ENCODE data around the gene SERF2. TPM values are rescaled to one million over a fixed set of nuclear protein-coding genes. Genes with fewer than 3 reads are reported as not detected.
"Not testable (repeated sequence)": the region's sequence is repeated elsewhere in the genome, so short reads cannot be mapped to it uniquely, and the experiment has no call there.

Gene SERF2
- total and polyA plus RNA-seq, 2 of the 8 experiments (the other 6 are each of a cell fraction or from before 2014, with no cell fraction given) = 655 to 999 TPM

DNA sequence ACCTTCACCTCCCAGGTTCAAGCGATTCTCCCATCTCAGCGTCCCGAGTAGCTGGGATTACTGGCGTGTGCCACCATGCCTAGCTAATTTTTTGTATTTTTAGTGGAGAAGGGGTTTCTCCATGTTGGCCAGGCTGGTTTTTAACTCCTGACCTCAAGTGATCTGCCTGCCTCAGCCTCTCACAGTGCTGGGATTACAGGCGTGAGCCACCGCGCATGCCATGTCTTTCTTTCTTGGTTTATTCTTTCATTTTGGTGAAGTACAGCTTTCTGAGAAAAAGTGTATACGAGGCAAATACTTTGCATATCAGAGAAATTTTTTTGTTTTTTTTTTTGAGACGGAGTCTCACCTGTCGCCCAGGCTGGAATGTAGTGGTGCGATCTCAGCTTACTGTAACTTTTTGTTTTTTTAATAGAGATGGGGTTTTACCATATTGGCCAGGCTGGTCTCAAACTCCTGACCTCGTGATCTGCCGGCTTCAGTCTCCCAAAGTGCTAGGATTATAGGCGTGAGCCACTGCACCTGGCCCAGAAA lies 39.5 kb downstream of the SERF2 start:
- H2BK15ac ChIP-seq (ENCODE audit: low read length); H2AK5ac ChIP-seq (ENCODE audit: low read depth, low read length); H3K4me1 ChIP-seq (replicated peaks in 1 of 4; ENCODE audit: control insufficient read depth in 3 of 4, insufficient read depth in 4 of 4, low read length in 3 of 4); H3K79me1 ChIP-seq (ENCODE audit: low read depth, low read length); H3K27me3 ChIP-seq (replicated peaks in 1 of 4; ENCODE audit: control insufficient read depth in 3 of 4, extremely low read depth in 1 of 4, insufficient read depth in 3 of 4, low read length in 3 of 4); H2AFZ ChIP-seq (ENCODE audit: low read length); H2BK120ac ChIP-seq (replicated peaks; ENCODE audit: low read depth, low read length); H3K27ac ChIP-seq (ENCODE audit: low read depth, low read length); H4K91ac ChIP-seq (replicated peaks; ENCODE audit: insufficient read length, low read length); H3K23me2 ChIP-seq (ENCODE audit: low read depth, low read length); H2BK20ac ChIP-seq (ENCODE audit: low read length); H3K23ac ChIP-seq (ENCODE audit: insufficient read length); H2BK12ac ChIP-seq (ENCODE audit: low read depth, low read length); H4K20me1 ChIP-seq (replicated peaks in 1 of 2; ENCODE audit: control insufficient read depth in 1 of 2, insufficient read depth in 2 of 2, low read length in 2 of 2); H3K4ac ChIP-seq (replicated peaks; ENCODE audit: insufficient read length, low read depth, low read length); H4K8ac ChIP-seq (ENCODE audit: extremely low read depth, insufficient read depth, low read length); H3K4me2 ChIP-seq (ENCODE audit: insufficient read depth in 1 of 2, low read depth in 2 of 2, low read length in 2 of 2); FAIRE-seq; H4K5ac ChIP-seq (ENCODE audit: insufficient read length, low read depth, low read length); DNase-seq (ENCODE audit: low read depth in 1 of 2, low spot score in 2 of 2); H2BK5ac ChIP-seq (ENCODE audit: low read depth, low read length); H3K9me3 ChIP-seq (ENCODE audit: insufficient read depth in 2 of 2, low read depth in 1 of 2, low read length in 1 of 2); H3K79me2 ChIP-seq (ENCODE audit: control insufficient read depth in 1 of 2, insufficient read depth in 2 of 2, low read length in 2 of 2); H3K18ac ChIP-seq (ENCODE audit: extremely low read depth, low read length); H3K14ac ChIP-seq (ENCODE audit: insufficient read length); H3K56ac ChIP-seq (replicated peaks; ENCODE audit: insufficient read length, low read depth, low read length); H3K9ac ChIP-seq (replicated peaks in 1 of 4; ENCODE audit: extremely low read depth in 1 of 4, low read depth in 3 of 4, low read length in 3 of 4); H3K4me3 ChIP-seq (ENCODE audit: extremely low read depth in 1 of 4, insufficient read depth in 2 of 4, low read depth in 3 of 4, low read length in 4 of 4): not testable (repeated sequence)
- 91% methylated on average over 13 of the region's 14 CpGs; no CpG with 5 or more reads in 1 of the 2 experiments for WGBS, 2 experiments (ENCODE audit: extremely low coverage in 1 of 2, insufficient coverage in 1 of 2, insufficient read length in 1 of 2, insufficient replicate concordance in 2 of 2, low coverage in 1 of 2, low lambda C conversion rate in 2 of 2, missing lambda C conversion rate in 1 of 2)
- CTCF ChIA-PET (ENCODE audit: partially characterized antibody) = interaction anchor here (1.2 kb wide), 1 partner anchor 317 kb away, joined by 3 read pairs; no protein-coding TSS in a partner anchor
- POLR2A ChIA-PET (ENCODE audit: partially characterized antibody) = interaction anchor here (0.9 to 1.3 kb wide), 4 partner anchors 10 to 55 kb away, joined by 3 to 4 read pairs (median 3); no protein-coding TSS in a partner anchor
- H3K36me3 ChIP-seq (ENCODE audit: control insufficient read depth in 2 of 4, insufficient read depth in 4 of 4, low read length in 3 of 4) = peaks cover 0 to 11% (median 2%) of the 10 kb centered on the region in 4 experiments; a peak in 4 of 8 replicates

DNA sequence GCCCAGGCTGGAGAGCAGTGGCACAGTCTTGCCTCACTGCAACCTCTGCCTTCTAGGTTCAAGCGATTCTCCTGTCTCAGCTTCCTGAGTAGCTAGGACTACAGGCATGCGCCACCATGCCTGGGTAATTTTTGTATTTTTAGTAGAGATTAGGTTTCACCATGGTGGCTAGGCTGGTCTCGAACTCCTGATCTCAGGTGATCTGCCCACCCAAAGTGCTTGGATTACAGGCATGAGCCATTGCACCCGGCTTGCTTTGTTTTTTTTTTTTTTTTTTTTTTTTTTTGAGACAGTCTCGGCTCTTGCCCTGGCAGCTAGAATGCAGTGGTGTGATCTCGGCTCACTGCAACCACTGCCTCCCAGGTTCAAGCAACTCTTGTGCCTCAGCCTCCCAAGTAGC lies 40.4 kb downstream of the SERF2 start:
- H3K4me2 ChIP-seq (ENCODE audit: insufficient read depth in 1 of 2, low read depth in 2 of 2, low read length in 2 of 2); H4K8ac ChIP-seq (ENCODE audit: extremely low read depth, insufficient read depth, low read length); H4K91ac ChIP-seq (replicated peaks; ENCODE audit: insufficient read length, low read length); H2BK120ac ChIP-seq (replicated peaks; ENCODE audit: low read depth, low read length); H2AK5ac ChIP-seq (ENCODE audit: low read depth, low read length); CTCF ChIA-PET (ENCODE audit: partially characterized antibody); H2AFZ ChIP-seq (ENCODE audit: low read length); H2BK12ac ChIP-seq (ENCODE audit: low read depth, low read length); H3K23me2 ChIP-seq (ENCODE audit: low read depth, low read length); H3K56ac ChIP-seq (replicated peaks; ENCODE audit: insufficient read length, low read depth, low read length); H3K4me3 ChIP-seq (ENCODE audit: extremely low read depth in 1 of 4, insufficient read depth in 2 of 4, low read depth in 3 of 4, low read length in 4 of 4); H4K20me1 ChIP-seq (replicated peaks in 1 of 2; ENCODE audit: control insufficient read depth in 1 of 2, insufficient read depth in 2 of 2, low read length in 2 of 2); H2BK5ac ChIP-seq (ENCODE audit: low read depth, low read length); H3K18ac ChIP-seq (ENCODE audit: extremely low read depth, low read length); H3K4ac ChIP-seq (replicated peaks; ENCODE audit: insufficient read length, low read depth, low read length); H4K5ac ChIP-seq (ENCODE audit: insufficient read length, low read depth, low read length); H3K27ac ChIP-seq (ENCODE audit: low read depth, low read length); H3K9me3 ChIP-seq (ENCODE audit: insufficient read depth in 2 of 2, low read depth in 1 of 2, low read length in 1 of 2); DNase-seq (ENCODE audit: low read depth in 1 of 2, low spot score in 2 of 2); FAIRE-seq; H3K9ac ChIP-seq (replicated peaks in 1 of 4; ENCODE audit: extremely low read depth in 1 of 4, low read depth in 3 of 4, low read length in 3 of 4); H2BK15ac ChIP-seq (ENCODE audit: low read length); H3K79me1 ChIP-seq (ENCODE audit: low read depth, low read length); H3K27me3 ChIP-seq (replicated peaks in 1 of 4; ENCODE audit: control insufficient read depth in 3 of 4, extremely low read depth in 1 of 4, insufficient read depth in 3 of 4, low read length in 3 of 4); H3K4me1 ChIP-seq (replicated peaks in 1 of 4; ENCODE audit: control insufficient read depth in 3 of 4, insufficient read depth in 4 of 4, low read length in 3 of 4); H2BK20ac ChIP-seq (ENCODE audit: low read length); H3K23ac ChIP-seq (ENCODE audit: insufficient read length); H3K79me2 ChIP-seq (ENCODE audit: control insufficient read depth in 1 of 2, insufficient read depth in 2 of 2, low read length in 2 of 2); H3K14ac ChIP-seq (ENCODE audit: insufficient read length): not testable (repeated sequence)
- H3K36me3 ChIP-seq (ENCODE audit: control insufficient read depth in 2 of 4, insufficient read depth in 4 of 4, low read length in 3 of 4) = peaks cover 0 to 17% (median 2%) of the 10 kb centered on the region in 4 experiments; a peak in 4 of 8 replicates
- POLR2A ChIA-PET (ENCODE audit: partially characterized antibody) = interaction anchor here (1.3 kb wide), 1 partner anchor 9 kb away, joined by 3 read pairs; no protein-coding TSS in a partner anchor
- WGBS, 2 experiments (ENCODE audit: extremely low coverage in 1 of 2, insufficient coverage in 1 of 2, insufficient read length in 1 of 2, insufficient replicate concordance in 2 of 2, low coverage in 1 of 2, low lambda C conversion rate in 2 of 2, missing lambda C conversion rate in 1 of 2) = 89% methylated on average over 5 of the region's 6 CpGs; no CpG with 5 or more reads in 1 of the 2 experiments
